ENCODE results near the gene MARCHF4. TPM values are rescaled to one million over a fixed set of nuclear protein-coding genes. Genes with fewer than 3 reads are reported as not detected.

MARCHF4 gene
- total and polyA plus RNA-seq, 2 experiments from 2014 or later, result 0.45 to 1.1 TPM

DNA sequence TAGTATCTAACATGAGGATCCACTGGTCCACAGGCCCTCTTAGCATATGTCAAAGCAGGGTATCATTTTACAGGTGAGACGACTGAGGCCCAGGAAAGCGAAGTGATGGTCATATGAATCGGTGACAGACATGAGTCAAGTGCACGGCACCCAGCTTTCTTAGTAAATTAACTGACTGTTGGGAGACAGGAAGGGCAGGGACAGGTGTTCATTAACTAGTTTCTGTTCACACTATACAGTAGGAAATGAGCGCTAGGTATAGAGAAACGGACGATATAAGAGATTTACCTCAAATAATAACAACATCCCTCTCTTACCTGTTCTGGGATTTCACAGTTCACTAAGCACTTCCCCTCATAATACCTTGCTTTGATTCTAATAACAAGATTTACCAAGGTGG is 38.3 kb upstream of the MARCHF4 start (continued):
- TF ChIP-seq, protein P1, sequence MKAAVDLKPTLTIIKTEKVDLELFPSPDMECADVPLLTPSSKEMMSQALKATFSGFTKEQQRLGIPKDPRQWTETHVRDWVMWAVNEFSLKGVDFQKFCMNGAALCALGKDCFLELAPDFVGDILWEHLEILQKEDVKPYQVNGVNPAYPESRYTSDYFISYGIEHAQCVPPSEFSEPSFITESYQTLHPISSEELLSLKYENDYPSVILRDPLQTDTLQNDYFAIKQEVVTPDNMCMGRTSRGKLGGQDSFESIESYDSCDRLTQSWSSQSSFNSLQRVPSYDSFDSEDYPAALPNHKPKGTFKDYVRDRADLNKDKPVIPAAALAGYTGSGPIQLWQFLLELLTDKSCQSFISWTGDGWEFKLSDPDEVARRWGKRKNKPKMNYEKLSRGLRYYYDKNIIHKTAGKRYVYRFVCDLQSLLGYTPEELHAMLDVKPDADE (IDR thresholded peaks at IDR 0.05), result no peak
- TF ChIP-seq JUNB (IDR thresholded peaks at IDR 0.05; ENCODE audit: unreplicated experiment) (no peak), CREB1 (CRISPR knock-in tag; IDR thresholded peaks at IDR 0.05; ENCODE audit: low read depth) (no peak), EZH2 (IDR thresholded peaks at IDR 0.05; ENCODE audit: low read depth, unreplicated experiment) (no peak), EZH2phosphoT487 (IDR thresholded peaks at IDR 0.05; ENCODE audit: unreplicated experiment) (no peak), NANOG (IDR thresholded peaks at IDR 0.05; ENCODE audit: borderline replicate concordance) (no peak)

- DNase-seq (ENCODE audit: low spot score), result peak; percentile 56
- Mint-ChIP-seq H3K27me3 (ENCODE audit: insufficient read depth, low read depth, poor library complexity) (peaks cover 12% of the 10 kb centered on the region), H3K27ac (0 out of 2 replicates have a peak overlapping the region, but pooled peaks have one; percentile 4), H3K9me3 (no peaks in the 10 kb centered on the region), H3K36me3 (ENCODE audit: low read depth) (no peaks in the 10 kb centered on the region), H3K4me3 (no peak overlapping the region), H3K4me1 (peaks cover 33% of the 10 kb centered on the region)
- no peak overlapping the region for H3K4me3 ChIP-seq
- no peaks in the 10 kb centered on the region for H3K36me3 ChIP-seq (ENCODE audit: insufficient read depth)
- TF ChIP-seq EZH2phosphoT487 (IDR thresholded peaks at IDR 0.05; ENCODE audit: unreplicated experiment), result no peak
- TF ChIP-seq, protein P2, sequence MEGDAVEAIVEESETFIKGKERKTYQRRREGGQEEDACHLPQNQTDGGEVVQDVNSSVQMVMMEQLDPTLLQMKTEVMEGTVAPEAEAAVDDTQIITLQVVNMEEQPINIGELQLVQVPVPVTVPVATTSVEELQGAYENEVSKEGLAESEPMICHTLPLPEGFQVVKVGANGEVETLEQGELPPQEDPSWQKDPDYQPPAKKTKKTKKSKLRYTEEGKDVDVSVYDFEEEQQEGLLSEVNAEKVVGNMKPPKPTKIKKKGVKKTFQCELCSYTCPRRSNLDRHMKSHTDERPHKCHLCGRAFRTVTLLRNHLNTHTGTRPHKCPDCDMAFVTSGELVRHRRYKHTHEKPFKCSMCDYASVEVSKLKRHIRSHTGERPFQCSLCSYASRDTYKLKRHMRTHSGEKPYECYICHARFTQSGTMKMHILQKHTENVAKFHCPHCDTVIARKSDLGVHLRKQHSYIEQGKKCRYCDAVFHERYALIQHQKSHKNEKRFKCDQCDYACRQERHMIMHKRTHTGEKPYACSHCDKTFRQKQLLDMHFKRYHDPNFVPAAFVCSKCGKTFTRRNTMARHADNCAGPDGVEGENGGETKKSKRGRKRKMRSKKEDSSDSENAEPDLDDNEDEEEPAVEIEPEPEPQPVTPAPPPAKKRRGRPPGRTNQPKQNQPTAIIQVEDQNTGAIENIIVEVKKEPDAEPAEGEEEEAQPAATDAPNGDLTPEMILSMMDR (conservative IDR thresholded peaks at IDR 0.05; ENCODE audit: low read depth in 2 of 2), result peak; percentile 37 to 68
- TF ChIP-seq ZNF462 (CRISPR knock-in tag; IDR thresholded peaks at IDR 0.05), result no peak
- TF ChIP-seq CREB1 (CRISPR knock-in tag; IDR thresholded peaks at IDR 0.05; ENCODE audit: low read depth), result no peak
- no peak for TF ChIP-seq JUNB (IDR thresholded peaks at IDR 0.05; ENCODE audit: unreplicated experiment)
- peaks cover 26% of the 10 kb centered on the region for H3K4me1 ChIP-seq (ENCODE audit: insufficient read depth)
- no peaks in the 10 kb centered on the region for H4K20me1 ChIP-seq (replicated peaks; ENCODE audit: insufficient read depth)
- no peaks in the 10 kb centered on the region for H3K9me2 ChIP-seq (ENCODE audit: insufficient read depth)
- no peak overlapping the region for H3K4me2 ChIP-seq
- H2AFZ ChIP-seq, result peak overlapping the region; percentile 91
- no peaks in the 10 kb centered on the region for H3F3A ChIP-seq (replicated peaks; ENCODE audit: low read depth)
- H3K27ac ChIP-seq (ENCODE audit: low read depth), result 0 out of 2 replicates have a peak overlapping the region, but pooled peaks have one; percentile 10
- peak; percentile 8; the same call in 2 of the 3 replicates for ATAC-seq
- no peaks in the 10 kb centered on the region for H3K79me2 ChIP-seq (replicated peaks; ENCODE audit: insufficient read depth)
- H3K27me3 ChIP-seq (ENCODE audit: insufficient read depth), result no peaks in the 10 kb centered on the region; the same call in 1 of the 2 replicates
Measured at GRCh38 chr2:216408426-216409290, 36.4 kb upstream of the MARCHF4 start.
